RWPE1 (cell line): ENCODE measurements around the gene MAGOHB.
A peak's percentile ranks its signal among the peaks of the same experiment; 100 is the strongest.
"Not testable (repeated sequence)": the region's sequence is repeated elsewhere in the genome, so short reads cannot be mapped to it uniquely, and the experiment has no call there.

Experiments used
- CTCF ChIA-PET: fragments of 350-600 bp; sonication (Branson Sonifier 250); formaldehyde crosslinking; extraction: SDS; loops from one replicate; lab custom pipeline; 2021; lab: Yijun Ruan, JAX
- POLR2A ChIA-PET: fragments of 400-600 bp; formaldehyde crosslinking; extraction: SDS; loops from one replicate; lab custom pipeline; 2020; ENCODE audit warnings: antibody characterized with exemption; ENCODE audit not compliant: low non-redundant PET; lab: Yijun Ruan, JAX
- DNase-seq: peaks from one replicate; pipeline ENCODE4 v3.0.0; 2012; ENCODE audit warnings: low spot score
- H3K27ac ChIP-seq: fragments of 450-650 bp; 2 replicates; pipeline ENCODE4 v1.5.1; 2017
- CTCF ChIP-seq: fragments of 450-650 bp; conservative IDR thresholded peaks from 2 replicates; pipeline ENCODE4 v1.5.1; 2017; ENCODE audit warnings: low read depth, mild to moderate bottlenecking

Gene MAGOHB

GRCh38 chr12:10618338-10618987, 5.1 kb upstream of the MAGOHB start:
- no peak for TF ChIP-seq CTCF
- CTCF ChIA-PET, result no interaction called here
- H3K27ac ChIP-seq, result no peak overlapping the region
- DNase-seq, result peak; percentile 70
- POLR2A ChIA-PET, result no interaction called here

GRCh38 chr12:10617863-10618262, 4.5 kb upstream of the MAGOHB start:
- no peak for DNase-seq

GRCh38 chr12:10615532-10615931, 2.1 kb upstream of the MAGOHB start:
- DNase-seq, result no peak
- ChIA-PET CTCF (interaction anchor here (0.7 kb wide), 1 partner anchor 1603 kb away, joined by 3 read pairs; no protein-coding TSS in a partner anchor), POLR2A (no interaction called here)
- no peak for TF ChIP-seq CTCF
- H3K27ac ChIP-seq, result no peak overlapping the region

More at GRCh38 chr12:10617863-10618262, 4.5 kb upstream of the MAGOHB start:
- ChIA-PET POLR2A (no interaction called here), CTCF (no interaction called here)
- no peak overlapping the region for H3K27ac ChIP-seq
- TF ChIP-seq CTCF, result no peak

GRCh38 chr12:10614056-10614370, 604 bp upstream of the MAGOHB start:
- POLR2A ChIA-PET, result no interaction called here
- no peak for TF ChIP-seq CTCF
- H3K27ac ChIP-seq, result no peak overlapping the region
- CTCF ChIA-PET, result interaction anchor here (1.1 kb wide), 1 partner anchor 61 kb away, joined by 3 read pairs; no protein-coding TSS in a partner anchor
- DNase-seq, result no peak

GRCh38 chr12:10612984-10613348, 443 bp downstream of the MAGOHB start:
- no peak for TF ChIP-seq CTCF
- ChIA-PET POLR2A (no interaction called here), CTCF (no interaction called here)
- no peak for DNase-seq
- H3K27ac ChIP-seq, result peak overlapping the region; percentile 69

- DNase-seq, result no peak
- no peak for TF ChIP-seq CTCF
- H3K27ac ChIP-seq, result no peak overlapping the region
- CTCF ChIA-PET, result interaction anchor here (0.6 kb wide), 1 partner anchor 78 kb away, joined by 3 read pairs; no protein-coding TSS in a partner anchor
- POLR2A ChIA-PET, result no interaction called here
Observed at GRCh38 chr12:10612110-10612509, 1.3 kb downstream of the MAGOHB start.

- H3K27ac ChIP-seq, DNase-seq, CTCF ChIA-PET, POLR2A ChIA-PET: not testable (repeated sequence)
Observed at GRCh38 chr12:10611258-10611657, 2.2 kb downstream of the MAGOHB start.
